OCI-LY3 (cell line): Measurements from ENCODE around the gene RPUSD4.

Experiments
- EZH2phosphoT487 ChIP-seq: fragments of 200-600 bp; shearing (Covaris generic); IDR thresholded peaks from 2 replicates; pipeline ENCODE4 v1.6.1; 2018; ENCODE audit warnings: antibody characterized with exemption, mixed run types, low read depth
- TF ChIP-seq, protein P1 (sequence below): fragments of 200-600, 300-600 bp; sonication (generic); IDR thresholded peaks from 2 replicates; pipeline ENCODE4 v1.5.1; 2014; ENCODE audit warnings: antibody characterized with exemption, low read length, low read depth

DNA sequence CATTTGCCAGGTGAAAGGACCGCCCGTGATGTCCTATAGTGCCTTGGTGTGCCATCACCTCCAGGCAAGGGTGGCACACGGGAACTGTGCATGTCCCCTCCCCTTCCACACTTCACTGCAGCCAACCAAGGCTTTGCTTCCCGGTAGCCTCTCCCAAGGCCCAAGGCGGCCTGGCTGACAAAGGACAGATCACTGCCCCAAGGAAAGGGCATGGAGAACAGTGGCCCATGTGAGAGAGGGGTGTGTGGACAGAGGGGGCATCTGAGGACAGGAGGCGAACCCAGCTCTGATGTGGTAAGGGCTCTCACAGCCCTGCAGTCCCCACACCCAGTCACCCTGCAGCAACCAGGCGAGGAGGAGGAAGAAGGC lies 50.4 kb downstream of the RPUSD4 start:
- TF ChIP-seq, protein P1, sequence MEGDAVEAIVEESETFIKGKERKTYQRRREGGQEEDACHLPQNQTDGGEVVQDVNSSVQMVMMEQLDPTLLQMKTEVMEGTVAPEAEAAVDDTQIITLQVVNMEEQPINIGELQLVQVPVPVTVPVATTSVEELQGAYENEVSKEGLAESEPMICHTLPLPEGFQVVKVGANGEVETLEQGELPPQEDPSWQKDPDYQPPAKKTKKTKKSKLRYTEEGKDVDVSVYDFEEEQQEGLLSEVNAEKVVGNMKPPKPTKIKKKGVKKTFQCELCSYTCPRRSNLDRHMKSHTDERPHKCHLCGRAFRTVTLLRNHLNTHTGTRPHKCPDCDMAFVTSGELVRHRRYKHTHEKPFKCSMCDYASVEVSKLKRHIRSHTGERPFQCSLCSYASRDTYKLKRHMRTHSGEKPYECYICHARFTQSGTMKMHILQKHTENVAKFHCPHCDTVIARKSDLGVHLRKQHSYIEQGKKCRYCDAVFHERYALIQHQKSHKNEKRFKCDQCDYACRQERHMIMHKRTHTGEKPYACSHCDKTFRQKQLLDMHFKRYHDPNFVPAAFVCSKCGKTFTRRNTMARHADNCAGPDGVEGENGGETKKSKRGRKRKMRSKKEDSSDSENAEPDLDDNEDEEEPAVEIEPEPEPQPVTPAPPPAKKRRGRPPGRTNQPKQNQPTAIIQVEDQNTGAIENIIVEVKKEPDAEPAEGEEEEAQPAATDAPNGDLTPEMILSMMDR: no peak
- no peak for TF ChIP-seq EZH2phosphoT487
